SK-N-MC (cell line): Measurements from ENCODE around the gene PODXL2.

Experiments
- EZH2 ChIP-seq: fragments of 200-600 bp; sonication (generic); IDR thresholded peaks from one replicate; pipeline ENCODE4 v1.6.1; 2017; ENCODE audit warnings: antibody characterized with exemption
- FOXP2 ChIP-seq: optimal IDR thresholded peaks from 2 replicates; pipeline ENCODE3; 2011; ENCODE audit warnings: mild to moderate bottlenecking, moderate library complexity; ENCODE audit not compliant: insufficient read depth; ENCODE audit errors: extremely low read length, control extremely low read depth

DNA sequence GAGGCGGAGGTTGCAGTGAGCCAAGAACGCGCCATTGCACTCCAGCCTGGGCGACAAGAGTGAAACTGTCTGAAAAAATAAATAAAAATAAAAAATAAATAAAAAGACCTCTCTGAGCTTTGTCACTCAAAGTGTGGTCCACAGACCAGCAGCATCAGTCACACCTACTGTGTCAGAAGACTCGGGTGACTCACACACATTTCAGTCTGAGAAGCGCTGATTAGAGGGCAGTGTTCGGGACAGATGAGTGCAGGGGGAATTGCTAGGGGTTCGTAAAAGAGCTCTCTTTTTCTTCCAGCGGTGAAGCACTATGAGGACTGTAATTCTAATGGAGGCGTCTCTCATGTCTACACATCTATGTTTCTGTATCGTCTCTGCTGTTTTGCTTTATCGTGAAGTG lies 5.7 kb downstream of the PODXL2 start:
- TF ChIP-seq EZH2: no peak
- TF ChIP-seq FOXP2: no peak
